ENCODE measurements around the gene LIMK2. TPM values are rescaled to one million over a fixed set of nuclear protein-coding genes. Genes with fewer than 3 reads are reported as not detected.

LIMK2 gene
- total RNA-seq, 1 experiment from 2014 or later: 42.8 TPM

DNA sequence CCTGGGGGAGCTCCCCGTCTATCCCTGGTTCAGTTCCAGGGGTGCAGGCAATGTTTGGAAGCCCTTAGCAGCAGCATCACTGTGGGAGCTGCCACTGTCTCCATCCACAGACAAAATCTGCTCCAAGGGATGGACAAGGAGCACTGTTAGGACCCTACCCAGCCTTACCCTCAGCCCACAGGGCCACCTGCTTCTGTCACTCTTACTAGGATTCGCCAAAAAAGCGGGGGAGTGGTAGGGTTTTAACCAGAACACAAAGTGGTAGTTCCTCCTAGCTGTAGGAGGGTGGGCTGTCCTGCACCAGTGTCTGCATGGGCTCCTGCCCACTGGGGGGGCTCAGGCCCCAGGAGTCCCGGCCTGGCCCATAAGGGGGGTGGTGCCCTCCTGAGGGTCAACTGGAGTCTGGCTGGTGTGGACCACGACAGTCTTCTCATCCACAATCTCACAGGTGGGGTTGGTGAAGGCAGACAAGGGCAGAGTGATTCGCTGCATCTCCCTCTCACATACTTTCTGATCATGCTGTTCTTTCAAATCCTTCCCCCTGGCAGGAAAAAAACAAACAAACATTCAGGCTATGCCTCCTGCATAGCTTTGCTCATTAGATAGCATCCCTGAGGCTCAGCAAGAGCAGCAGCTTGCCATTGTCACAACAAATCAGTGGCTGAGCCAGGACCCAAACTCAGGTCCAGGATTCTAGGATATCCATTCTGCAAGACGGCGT lies 70.8 kb downstream of the LIMK2 start:
- Mint-ChIP-seq H3K4me1 (peaks cover 11% of the 10 kb centered on the region), H3K27ac (peak overlapping the region; percentile 36), H3K4me3 (no peak overlapping the region), H3K9me3 (no peaks in the 10 kb centered on the region), H3K36me3 (no peaks in the 10 kb centered on the region), H3K27me3 (ENCODE audit: low read depth) (no peaks in the 10 kb centered on the region)
- ATAC-seq (no peak), DNase-seq (ENCODE audit: low spot score) (no peak)
- POLR2A ChIA-PET: no interaction called here
- CTCF ChIA-PET: interaction anchor here (0.6 to 7.3 kb wide), 4 partner anchors 9 to 35 kb away, joined by 3 to 57 read pairs (median 14); partner anchors contain the start of gene PIK3IP1
- TF ChIP-seq NFE2L1 (CRISPR knock-in tag; IDR thresholded peaks at IDR 0.05) (no peak), TP53 (CRISPR knock-in tag; IDR thresholded peaks at IDR 0.05) (no peak)

DNA sequence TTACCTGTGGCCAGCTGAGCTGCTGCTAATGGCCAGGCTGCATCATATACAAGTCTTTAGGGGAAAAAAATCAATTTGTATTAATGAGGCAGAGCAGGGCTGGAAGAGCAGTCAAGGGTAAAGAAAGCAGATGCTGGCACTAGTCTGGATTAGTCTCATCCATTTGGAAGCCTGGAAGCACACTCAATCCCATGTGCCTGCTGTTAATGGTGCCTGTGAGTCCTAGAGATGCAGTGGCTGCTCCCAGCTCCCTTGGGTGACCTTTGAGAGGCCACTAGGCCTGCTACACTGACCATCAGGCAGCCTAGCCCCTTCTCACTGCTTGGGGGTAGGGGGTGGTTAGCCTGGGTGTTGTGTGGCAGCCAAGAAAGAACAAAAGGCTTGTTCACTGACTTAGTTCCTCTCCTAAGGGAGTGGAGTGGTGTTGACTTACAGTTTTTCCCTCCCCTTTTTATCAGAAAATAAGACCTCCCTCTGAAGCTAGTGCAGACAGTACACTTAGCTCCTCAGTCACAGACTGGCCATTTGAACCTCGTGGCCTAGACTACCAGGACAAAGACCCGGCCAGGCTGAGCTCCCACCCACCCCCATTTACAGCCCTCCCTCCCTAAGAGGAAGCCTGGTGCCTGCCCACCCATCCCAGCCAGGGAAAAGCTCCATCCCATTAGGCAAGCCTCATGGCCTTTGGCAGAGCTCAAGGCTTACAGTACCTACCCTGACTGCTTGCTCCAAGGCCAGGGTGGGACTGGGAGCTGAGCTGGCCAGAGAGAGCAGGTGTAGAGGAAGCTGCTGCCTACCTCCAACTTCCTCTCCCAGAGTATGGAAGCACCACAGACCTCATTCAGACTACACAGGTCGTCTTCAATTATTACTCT lies 72.4 kb downstream of the LIMK2 start:
- peak overlapping the region; percentile 49 for H3K27ac Mint-ChIP-seq
- DNase-seq (ENCODE audit: low spot score) (no peak), ATAC-seq (peak; percentile 35)
- CTCF ChIA-PET: interaction anchor here (0.5 to 7.3 kb wide), 4 partner anchors 8 to 122 kb away, joined by 3 to 57 read pairs (median 14); partner anchors contain the start of gene PIK3IP1
- POLR2A ChIA-PET: no interaction called here
- H3K4me3 Mint-ChIP-seq: no peak overlapping the region
- peaks cover 11% of the 10 kb centered on the region for H3K4me1 Mint-ChIP-seq
- TF ChIP-seq ZNF138 (CRISPR knock-in tag; conservative IDR thresholded peaks at IDR 0.05) (no peak), JAZF1 (CRISPR knock-in tag; IDR thresholded peaks at IDR 0.05) (no peak), ZNF281 (CRISPR knock-in tag; IDR thresholded peaks at IDR 0.05) (no peak), MLX (CRISPR knock-in tag; IDR thresholded peaks at IDR 0.05) (no peak), KAT7 (CRISPR knock-in tag; IDR thresholded peaks at IDR 0.05; ENCODE audit: borderline replicate concordance) (no peak)
- TF ChIP-seq, protein P1, sequence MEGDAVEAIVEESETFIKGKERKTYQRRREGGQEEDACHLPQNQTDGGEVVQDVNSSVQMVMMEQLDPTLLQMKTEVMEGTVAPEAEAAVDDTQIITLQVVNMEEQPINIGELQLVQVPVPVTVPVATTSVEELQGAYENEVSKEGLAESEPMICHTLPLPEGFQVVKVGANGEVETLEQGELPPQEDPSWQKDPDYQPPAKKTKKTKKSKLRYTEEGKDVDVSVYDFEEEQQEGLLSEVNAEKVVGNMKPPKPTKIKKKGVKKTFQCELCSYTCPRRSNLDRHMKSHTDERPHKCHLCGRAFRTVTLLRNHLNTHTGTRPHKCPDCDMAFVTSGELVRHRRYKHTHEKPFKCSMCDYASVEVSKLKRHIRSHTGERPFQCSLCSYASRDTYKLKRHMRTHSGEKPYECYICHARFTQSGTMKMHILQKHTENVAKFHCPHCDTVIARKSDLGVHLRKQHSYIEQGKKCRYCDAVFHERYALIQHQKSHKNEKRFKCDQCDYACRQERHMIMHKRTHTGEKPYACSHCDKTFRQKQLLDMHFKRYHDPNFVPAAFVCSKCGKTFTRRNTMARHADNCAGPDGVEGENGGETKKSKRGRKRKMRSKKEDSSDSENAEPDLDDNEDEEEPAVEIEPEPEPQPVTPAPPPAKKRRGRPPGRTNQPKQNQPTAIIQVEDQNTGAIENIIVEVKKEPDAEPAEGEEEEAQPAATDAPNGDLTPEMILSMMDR (IDR thresholded peaks at IDR 0.05): no peak
- TF ChIP-seq, protein P2, sequence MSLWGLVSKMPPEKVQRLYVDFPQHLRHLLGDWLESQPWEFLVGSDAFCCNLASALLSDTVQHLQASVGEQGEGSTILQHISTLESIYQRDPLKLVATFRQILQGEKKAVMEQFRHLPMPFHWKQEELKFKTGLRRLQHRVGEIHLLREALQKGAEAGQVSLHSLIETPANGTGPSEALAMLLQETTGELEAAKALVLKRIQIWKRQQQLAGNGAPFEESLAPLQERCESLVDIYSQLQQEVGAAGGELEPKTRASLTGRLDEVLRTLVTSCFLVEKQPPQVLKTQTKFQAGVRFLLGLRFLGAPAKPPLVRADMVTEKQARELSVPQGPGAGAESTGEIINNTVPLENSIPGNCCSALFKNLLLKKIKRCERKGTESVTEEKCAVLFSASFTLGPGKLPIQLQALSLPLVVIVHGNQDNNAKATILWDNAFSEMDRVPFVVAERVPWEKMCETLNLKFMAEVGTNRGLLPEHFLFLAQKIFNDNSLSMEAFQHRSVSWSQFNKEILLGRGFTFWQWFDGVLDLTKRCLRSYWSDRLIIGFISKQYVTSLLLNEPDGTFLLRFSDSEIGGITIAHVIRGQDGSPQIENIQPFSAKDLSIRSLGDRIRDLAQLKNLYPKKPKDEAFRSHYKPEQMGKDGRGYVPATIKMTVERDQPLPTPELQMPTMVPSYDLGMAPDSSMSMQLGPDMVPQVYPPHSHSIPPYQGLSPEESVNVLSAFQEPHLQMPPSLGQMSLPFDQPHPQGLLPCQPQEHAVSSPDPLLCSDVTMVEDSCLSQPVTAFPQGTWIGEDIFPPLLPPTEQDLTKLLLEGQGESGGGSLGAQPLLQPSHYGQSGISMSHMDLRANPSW (CRISPR knock-in tag; conservative IDR thresholded peaks at IDR 0.05; ENCODE audit: low read depth): no peak
- TF ChIP-seq, protein P3, sequence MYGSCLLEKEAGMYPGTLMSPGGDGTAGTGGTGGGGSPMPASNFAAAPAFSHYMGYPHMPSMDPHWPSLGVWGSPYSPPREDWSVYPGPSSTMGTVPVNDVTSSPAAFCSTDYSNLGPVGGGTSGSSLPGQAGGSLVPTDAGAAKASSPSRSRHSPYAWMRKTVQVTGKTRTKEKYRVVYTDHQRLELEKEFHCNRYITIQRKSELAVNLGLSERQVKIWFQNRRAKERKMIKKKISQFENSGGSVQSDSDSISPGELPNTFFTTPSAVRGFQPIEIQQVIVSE (CRISPR knock-in tag; IDR thresholded peaks at IDR 0.05; ENCODE audit: borderline replicate concordance): no peak
- no peaks in the 10 kb centered on the region for H3K36me3 Mint-ChIP-seq
- H3K9me3 Mint-ChIP-seq: no peaks in the 10 kb centered on the region
- peaks cover 2% of the 10 kb centered on the region for H3K27me3 Mint-ChIP-seq (ENCODE audit: low read depth)
